ENCODE data around the gene TRPM8.

DNA sequence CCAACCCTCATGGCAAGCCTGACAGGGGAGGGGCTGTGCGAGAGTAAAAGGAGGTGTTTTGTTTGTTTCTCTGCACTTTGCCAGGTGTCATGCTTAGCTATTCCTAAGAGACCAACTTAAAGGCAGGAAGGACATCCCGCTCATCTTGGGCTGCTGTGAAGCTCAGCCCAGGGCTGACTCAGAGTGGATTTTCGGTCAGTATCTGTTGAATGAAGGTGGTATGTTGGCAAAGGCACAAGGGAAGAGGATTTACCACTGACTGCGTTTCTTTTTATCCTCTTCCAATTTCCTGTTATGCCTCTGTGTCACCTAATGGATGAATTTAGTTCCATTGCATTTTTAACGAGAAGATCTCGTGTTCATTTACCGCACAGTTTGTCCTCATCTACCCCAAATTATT, 18.9 kb downstream of the TRPM8 start:
- TF ChIP-seq CTCF (IDR thresholded peaks at IDR 0.05), result no peak
- TF ChIP-seq POLR2A (IDR thresholded peaks at IDR 0.05), result no peak
